ENCODE measurements around the gene PDZD7.

The PDZD7 gene

GRCh38 chr10:101005361-101005760, 25.6 kb downstream of the PDZD7 start:
- Histone ChIP-seq H3K27ac (ENCODE audit: low read depth, low read length) (no peak overlapping the region), H3K4me3 (ENCODE audit: low read length) (no peak overlapping the region), H3K9me3 (ENCODE audit: control insufficient read depth, insufficient read depth, low read length) (no peaks in the 10 kb centered on the region), H3K4me2 (ENCODE audit: low read length) (no peak overlapping the region), H4K20me1 (ENCODE audit: control insufficient read depth, insufficient read depth, low read depth, low read length) (no peaks in the 10 kb centered on the region), H3K9me2 (replicated peaks; ENCODE audit: control insufficient read depth, low read length) (no peaks in the 10 kb centered on the region), H3K36me3 (ENCODE audit: control insufficient read depth, low read length) (no peaks in the 10 kb centered on the region; the same call in 1 of the 2 replicates), H3K4me1 (ENCODE audit: control insufficient read depth, low read length) (peaks cover under 1% of the 10 kb centered on the region; the same call in 1 of the 2 replicates), H3F3A (ENCODE audit: control insufficient read depth, insufficient read depth) (0 out of 2 replicates have a peak, but pooled peaks cover 2% of the 10 kb centered on the region), H3K79me2 (ENCODE audit: control insufficient read depth, low read length) (peaks cover under 1% of the 10 kb centered on the region; the same call in 1 of the 2 replicates), H3K27me3 (ENCODE audit: control insufficient read depth, low read length) (no peaks in the 10 kb centered on the region)
- no peak for TF ChIP-seq CTCF (IDR thresholded peaks at IDR 0.05; ENCODE audit: low read depth, low read length, poor library complexity, severe bottlenecking)
- TF ChIP-seq EZH2phosphoT487 (IDR thresholded peaks at IDR 0.05; ENCODE audit: borderline replicate concordance, low read length), result no peak

- no peaks in the 10 kb centered on the region for H3K9me3 ChIP-seq (ENCODE audit: control insufficient read depth, insufficient read depth, low read length)
- peaks cover 3% of the 10 kb centered on the region for H3F3A ChIP-seq (ENCODE audit: control insufficient read depth, insufficient read depth)
- H3K4me2 ChIP-seq (ENCODE audit: low read length), result no peak overlapping the region
- H3K9me2 ChIP-seq (replicated peaks; ENCODE audit: control insufficient read depth, low read length), result no peaks in the 10 kb centered on the region
- H3K36me3 ChIP-seq (ENCODE audit: control insufficient read depth, low read length), result no peaks in the 10 kb centered on the region; the same call in 1 of the 2 replicates
- H3K27me3 ChIP-seq (ENCODE audit: control insufficient read depth, low read length), result no peaks in the 10 kb centered on the region
- no peak overlapping the region for H3K27ac ChIP-seq (ENCODE audit: low read depth, low read length)
- peaks cover 8% of the 10 kb centered on the region for H3K79me2 ChIP-seq (ENCODE audit: control insufficient read depth, low read length)
- TF ChIP-seq EZH2phosphoT487 (IDR thresholded peaks at IDR 0.05; ENCODE audit: borderline replicate concordance, low read length), result no peak
- TF ChIP-seq CTCF (IDR thresholded peaks at IDR 0.05; ENCODE audit: low read depth, low read length, poor library complexity, severe bottlenecking), result no peak
- peaks cover 6% of the 10 kb centered on the region for H3K4me1 ChIP-seq (ENCODE audit: control insufficient read depth, low read length)
- no peaks in the 10 kb centered on the region for H4K20me1 ChIP-seq (ENCODE audit: control insufficient read depth, insufficient read depth, low read depth, low read length)
- H3K4me3 ChIP-seq (ENCODE audit: low read length), result no peak overlapping the region
Measured at GRCh38 chr10:101003639-101004206, 27.2 kb downstream of the PDZD7 start.

GRCh38 chr10:101002456-101002855, 28.5 kb downstream of the PDZD7 start:
- Histone ChIP-seq H3K36me3 (ENCODE audit: control insufficient read depth, low read length) (no peaks in the 10 kb centered on the region; the same call in 1 of the 2 replicates), H3K4me3 (ENCODE audit: low read length) (no peak overlapping the region), H3K9me2 (replicated peaks; ENCODE audit: control insufficient read depth, low read length) (no peaks in the 10 kb centered on the region), H3K27me3 (ENCODE audit: control insufficient read depth, low read length) (no peaks in the 10 kb centered on the region), H4K20me1 (ENCODE audit: control insufficient read depth, insufficient read depth, low read depth, low read length) (no peaks in the 10 kb centered on the region), H3F3A (ENCODE audit: control insufficient read depth, insufficient read depth) (peaks cover 6% of the 10 kb centered on the region), H3K79me2 (ENCODE audit: control insufficient read depth, low read length) (peaks cover 17% of the 10 kb centered on the region), H3K27ac (ENCODE audit: low read depth, low read length) (no peak overlapping the region), H3K4me2 (ENCODE audit: low read length) (no peak overlapping the region), H3K4me1 (ENCODE audit: control insufficient read depth, low read length) (peaks cover 16% of the 10 kb centered on the region), H3K9me3 (ENCODE audit: control insufficient read depth, insufficient read depth, low read length) (no peaks in the 10 kb centered on the region)
- TF ChIP-seq CTCF (IDR thresholded peaks at IDR 0.05; ENCODE audit: low read depth, low read length, poor library complexity, severe bottlenecking) (no peak), EZH2phosphoT487 (IDR thresholded peaks at IDR 0.05; ENCODE audit: borderline replicate concordance, low read length) (no peak)
